ENCODE results near the gene PLEKHG5.

The PLEKHG5 gene

GRCh38 chr1:6507037-6507428 lies 15.6 kb upstream of the PLEKHG5 start:
- TF ChIP-seq TAF1 (IDR thresholded peaks at IDR 0.05; ENCODE audit: low read depth) = no peak
- TF ChIP-seq NFIC (IDR thresholded peaks at IDR 0.05) = no peak
- TF ChIP-seq YY1 (IDR thresholded peaks at IDR 0.05; ENCODE audit: low read depth) = no peak
- TF ChIP-seq MAX (IDR thresholded peaks at IDR 0.05) = no peak
- TF ChIP-seq REST (IDR thresholded peaks at IDR 0.05; ENCODE audit: low read depth) = no peak
- TF ChIP-seq RAD21 (IDR thresholded peaks at IDR 0.05; ENCODE audit: low read depth) = no peak
- TF ChIP-seq FOXM1 (IDR thresholded peaks at IDR 0.05; ENCODE audit: borderline replicate concordance, low read depth) = no peak
- no peak for TF ChIP-seq ZBTB7A (IDR thresholded peaks at IDR 0.05; ENCODE audit: low read depth)
- TF ChIP-seq TEAD4 (IDR thresholded peaks at IDR 0.05) = no peak

- no peak for TF ChIP-seq ZBTB7A (IDR thresholded peaks at IDR 0.05; ENCODE audit: low read depth)
- no peak for TF ChIP-seq TCF12 (IDR thresholded peaks at IDR 0.05; ENCODE audit: low read depth)
- no peak for TF ChIP-seq MAX (IDR thresholded peaks at IDR 0.05)
- no peak for TF ChIP-seq REST (IDR thresholded peaks at IDR 0.05; ENCODE audit: low read depth)
- TF ChIP-seq NFIC (IDR thresholded peaks at IDR 0.05) = no peak
- no peak for TF ChIP-seq EP300 (IDR thresholded peaks at IDR 0.05; ENCODE audit: borderline replicate concordance)
- TF ChIP-seq YY1 (IDR thresholded peaks at IDR 0.05; ENCODE audit: low read depth) = no peak
- no peak for TF ChIP-seq FOXM1 (IDR thresholded peaks at IDR 0.05; ENCODE audit: borderline replicate concordance, low read depth)
- no peak for TF ChIP-seq TAF1 (IDR thresholded peaks at IDR 0.05; ENCODE audit: low read depth)
- no peak for TF ChIP-seq CREB1 (IDR thresholded peaks at IDR 0.05; ENCODE audit: low read depth)
- no peak for TF ChIP-seq TEAD4 (IDR thresholded peaks at IDR 0.05)
- no peak for TF ChIP-seq EGR1 (IDR thresholded peaks at IDR 0.05)
- no peak for TF ChIP-seq USF1 (IDR thresholded peaks at IDR 0.05)
- TF ChIP-seq RAD21 (IDR thresholded peaks at IDR 0.05; ENCODE audit: low read depth) = no peak
- TF ChIP-seq CEBPB (IDR thresholded peaks at IDR 0.05) = no peak
Measured at GRCh38 chr1:6506210-6507036, 15.0 kb upstream of the PLEKHG5 start.

- TF ChIP-seq EGR1 (IDR thresholded peaks at IDR 0.05) (no peak), TAF1 (IDR thresholded peaks at IDR 0.05; ENCODE audit: low read depth) (no peak), MAX (IDR thresholded peaks at IDR 0.05) (no peak), USF1 (IDR thresholded peaks at IDR 0.05) (no peak), CEBPB (IDR thresholded peaks at IDR 0.05) (no peak), TCF12 (IDR thresholded peaks at IDR 0.05; ENCODE audit: low read depth) (no peak), YY1 (IDR thresholded peaks at IDR 0.05; ENCODE audit: low read depth) (no peak), TEAD4 (IDR thresholded peaks at IDR 0.05) (no peak)
Measured at GRCh38 chr1:6505367-6506209, 14.1 kb upstream of the PLEKHG5 start.

- TF ChIP-seq TCF12 (IDR thresholded peaks at IDR 0.05; ENCODE audit: low read depth) = no peak
Measured at GRCh38 chr1:6504887-6505286, 13.4 kb upstream of the PLEKHG5 start.

- no peak for TF ChIP-seq TAF1 (IDR thresholded peaks at IDR 0.05; ENCODE audit: low read depth)
- no peak for TF ChIP-seq TEAD4 (IDR thresholded peaks at IDR 0.05)
- TF ChIP-seq YY1 (IDR thresholded peaks at IDR 0.05; ENCODE audit: low read depth) = no peak
- TF ChIP-seq USF1 (IDR thresholded peaks at IDR 0.05) = no peak
- no peak for TF ChIP-seq MAX (IDR thresholded peaks at IDR 0.05)
- no peak for TF ChIP-seq EP300 (IDR thresholded peaks at IDR 0.05; ENCODE audit: borderline replicate concordance)
- no peak for TF ChIP-seq REST (IDR thresholded peaks at IDR 0.05; ENCODE audit: low read depth)
Measured at GRCh38 chr1:6503884-6504602, 12.6 kb upstream of the PLEKHG5 start.
